K562 (cell line): ENCODE measurements around the gene CDC123. TPM values are rescaled to one million over a fixed set of nuclear protein-coding genes. Genes with fewer than 3 reads are reported as not detected.

Experiments
- IRF1 ChIP-seq: sonication (generic); formaldehyde crosslinking; IDR thresholded peaks from 2 replicates; pipeline ENCODE4 v1.8.0; 2022; ENCODE audit warnings: missing genetic modification reagents, mild to moderate bottlenecking, borderline replicate concordance
- KAT2B ChIP-seq: IDR thresholded peaks from one replicate; pipeline ENCODE4 v1.6.1; 2012; ENCODE audit warnings: low read depth, mild to moderate bottlenecking, control low read depth, inconsistent platforms, low read length, moderate library complexity
- NR0B1 ChIP-seq: fragments of 450-650 bp; IDR thresholded peaks from one replicate; pipeline ENCODE4 v1.6.1; 2018; ENCODE audit warnings: mild to moderate bottlenecking, moderate library complexity; ENCODE audit not compliant: partially characterized antibody
- PHF8 ChIP-seq: fragments of 200-600 bp; sonication (generic); IDR thresholded peaks from 2 replicates; pipeline ENCODE4 v1.6.1; 2012; ENCODE audit warnings: mixed run types, mild to moderate bottlenecking, inconsistent platforms, low read length, moderate library complexity, borderline replicate concordance
- POLR2AphosphoS2 ChIP-seq: IDR thresholded peaks from 2 replicates; pipeline ENCODE4 v1.6.1; 2012; ENCODE audit warnings: low read length, improper control_type of control experiment
- RAD21 ChIP-seq, 2 experiments: fragments of 250-450 bp in 1 of 2; fragments of 450-650 bp in 1 of 2; sonication (Bioruptor Pico) in 1 of 2; formaldehyde crosslinking in 1 of 2; IDR thresholded peaks in 1 of 2; conservative IDR thresholded peaks in 1 of 2; 2 replicates each; pipeline versions ENCODE4 v1.4.0 to v1.8.0; 2020 to 2022; ENCODE audit warnings: mild to moderate bottlenecking in 2 of 2, moderate library complexity in 1 of 2
- SIN3A ChIP-seq, 2 experiments: fragments of 150-350 bp in 1 of 2; IDR thresholded peaks; 2 replicates each; pipeline ENCODE4 v1.6.1; 2011 to 2016; ENCODE audit warnings: borderline replicate concordance in 2 of 2, low read depth in 2 of 2, low read length in 2 of 2, mild to moderate bottlenecking in 2 of 2, moderate library complexity in 2 of 2; ENCODE audit not compliant: control insufficient read depth in 1 of 2
- SNIP1 ChIP-seq: fragments of 450-650 bp; IDR thresholded peaks from 2 replicates; pipeline ENCODE4 v1.7.1; 2017; ENCODE audit warnings: low read depth, mild to moderate bottlenecking
- TCF7 ChIP-seq: sonication (generic); IDR thresholded peaks from 2 replicates; pipeline ENCODE4 v1.6.1; 2016; ENCODE audit warnings: antibody characterized with exemption, borderline replicate concordance
- USF1 ChIP-seq: sonication (generic); formaldehyde crosslinking; IDR thresholded peaks from 2 replicates; pipeline ENCODE4 v1.9.0; 2022; ENCODE audit warnings: mild to moderate bottlenecking, missing genetic modification reagents
- ZNF75A ChIP-seq: fragments of 450-650 bp; formaldehyde crosslinking; IDR thresholded peaks from 2 replicates; pipeline ENCODE4 v1.4.0; 2020; ENCODE audit warnings: mild to moderate bottlenecking
- polyA plus RNA-seq, 8 experiments: library from polyadenylated mRNA; depleted of rRNA in 4 of 8; stranded (reverse) in 5 of 8; unstranded in 3 of 8; fragments of >200 nt; fragmentation: Nextera tagmentation in 2 of 8; fragmentation: Illumina TruSeq in 1 of 8; extraction: Ambion mirVana in 2 of 8; extraction: Trizol in 1 of 8; gene quantifications; 2 replicates each; pipeline versions ENCODE4 v1.2.1 to v1.2.3, GENCODE V29; 2011 to 2014; ENCODE audit warnings: inconsistent platforms in 1 of 8, missing spikeins in 1 of 8
- total RNA-seq, 7 experiments: library from RNA; depleted of rRNA in 6 of 7; stranded (reverse); fragments of >200 nt in 6 of 7; fragmentation: Illumina TruSeq in 2 of 7; extraction: Trizol in 2 of 7; gene quantifications; 2 replicates each; pipeline versions ENCODE4 v1.2.1 to v1.2.3, GENCODE V29; 2011 to 2021; ENCODE audit warnings: low replicate concordance in 1 of 7

CDC123 gene
- total and polyA plus RNA-seq, 9 of the 15 experiments (the other 6 are each of a cell fraction or from before 2014, with no cell fraction given) = 137 to 288 (median 175) TPM

GRCh38 chr10:12177642-12178041 is 18.3 kb upstream of the CDC123 start (continued):
- TF ChIP-seq NR0B1 (no peak), SNIP1 (no peak), KAT2B (no peak), POLR2AphosphoS2 (no peak), TCF7 (no peak), SIN3A (IDR thresholded peaks at IDR 0.05; ENCODE audit: borderline replicate concordance in 2 of 2, control insufficient read depth in 1 of 2, low read depth in 2 of 2, low read length in 2 of 2) (no peak), USF1 (CRISPR knock-in tag) (no peak), IRF1 (CRISPR knock-in tag) (no peak), RAD21 (CRISPR knock-in tag; conservative IDR thresholded peaks at IDR 0.05 in 1 of 2, IDR thresholded peaks at IDR 0.05 in 1 of 2) (no peak), ZNF75A (no peak), PHF8 (no peak)
